Effector CD8-positive, alpha-beta T cell (primary cell): ENCODE measurements around the gene SLC35F3.

Source experiments
- DNase-seq: peaks from one replicate; lab custom pipeline; 2025; lab: John Stamatoyannopoulos, UW

SLC35F3 gene

DNA sequence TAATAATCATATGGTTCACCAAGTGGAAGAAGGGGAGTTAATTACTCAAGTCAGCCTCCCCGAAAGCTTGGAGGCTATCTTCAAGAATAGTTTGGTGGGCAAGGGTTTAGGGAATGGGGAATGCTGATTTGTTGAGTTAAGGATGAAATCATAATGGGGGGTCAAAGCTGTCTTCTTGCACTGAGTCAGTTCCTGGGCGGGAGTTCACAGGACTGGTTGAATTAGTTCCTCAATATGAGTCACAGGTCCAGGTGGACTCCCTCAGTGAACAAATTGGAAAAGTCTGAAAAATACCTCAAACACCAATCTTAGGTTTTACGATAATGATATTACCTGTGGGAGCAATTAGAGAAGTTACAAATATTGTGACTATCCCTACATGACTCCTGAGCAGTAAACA lies 353.6 kb downstream of the SLC35F3 start:
- DNase-seq = no peak

DNA sequence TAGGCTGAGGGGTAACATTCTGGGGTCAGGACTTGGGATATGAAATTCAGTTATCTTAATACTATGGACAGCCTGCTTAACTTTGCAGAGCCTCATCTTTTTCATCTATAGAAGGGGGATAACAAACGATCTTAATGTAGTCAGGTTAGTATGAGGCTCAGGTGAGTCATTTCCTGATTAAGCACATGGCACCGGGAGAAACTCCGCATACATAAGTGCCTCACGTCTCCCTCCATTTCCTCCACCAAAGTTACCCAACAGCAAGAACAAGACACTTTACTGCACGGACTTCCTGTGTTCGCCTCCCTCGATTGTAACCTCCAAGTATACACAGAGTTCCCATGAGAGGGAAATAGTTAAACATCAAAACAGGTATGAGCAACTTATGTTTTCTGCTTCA lies 356.1 kb downstream of the SLC35F3 start:
- no peak for DNase-seq

DNA sequence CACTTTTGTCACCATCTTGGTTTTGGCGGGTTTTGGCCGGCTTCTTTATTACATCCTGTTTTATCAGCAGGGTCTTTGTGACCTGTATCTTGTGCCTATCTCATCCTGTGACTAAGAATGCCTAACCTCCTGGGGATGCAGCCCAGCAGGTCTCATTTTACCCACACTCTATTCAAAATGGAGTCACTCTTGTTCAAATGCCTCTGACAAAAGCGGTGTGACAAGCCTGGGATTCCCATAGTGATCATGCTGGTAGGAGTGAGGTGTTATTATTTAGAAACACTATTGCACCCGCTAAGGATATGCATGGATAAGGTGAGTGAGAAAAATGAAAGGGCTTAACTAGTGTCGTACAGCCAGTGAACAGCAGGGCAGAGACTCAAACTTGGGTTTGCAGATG lies 357.1 kb downstream of the SLC35F3 start:
- no peak for DNase-seq

DNA sequence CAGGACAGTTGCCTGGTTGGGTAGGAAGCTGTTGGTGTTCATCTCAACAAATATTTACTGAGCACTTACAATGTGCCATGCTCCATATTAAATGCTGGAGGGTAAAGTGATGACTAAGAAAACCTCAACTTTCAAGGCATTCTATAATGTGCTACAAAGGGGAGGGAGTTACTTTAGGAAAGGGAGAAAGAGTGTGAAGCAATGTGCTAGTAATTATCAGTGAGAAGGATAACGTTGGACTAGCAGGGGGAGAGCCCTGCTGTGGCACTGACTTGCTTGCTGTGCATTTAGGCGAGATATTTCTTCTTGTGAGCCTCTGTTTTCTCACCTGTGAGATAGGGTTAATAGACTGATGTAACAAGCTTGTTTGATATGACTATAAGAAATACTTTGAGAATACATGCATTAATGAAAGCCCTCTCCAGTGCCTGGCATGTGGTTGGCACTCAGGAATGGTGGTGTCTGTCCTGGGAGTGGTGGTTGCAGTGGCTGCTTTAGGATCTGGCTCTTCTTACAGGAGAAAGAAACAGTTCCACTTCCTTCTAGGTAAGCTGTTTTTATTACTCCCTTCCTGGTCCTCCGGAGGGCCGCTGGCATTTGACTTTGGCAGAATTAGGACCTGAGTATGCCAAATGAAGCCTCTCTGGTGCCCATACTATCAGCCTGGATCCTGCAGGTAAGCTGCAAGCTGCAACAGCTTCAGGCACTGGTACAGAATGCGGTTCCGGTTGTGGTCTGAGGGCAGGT lies 357.7 kb downstream of the SLC35F3 start:
- DNase-seq = no peak

DNA sequence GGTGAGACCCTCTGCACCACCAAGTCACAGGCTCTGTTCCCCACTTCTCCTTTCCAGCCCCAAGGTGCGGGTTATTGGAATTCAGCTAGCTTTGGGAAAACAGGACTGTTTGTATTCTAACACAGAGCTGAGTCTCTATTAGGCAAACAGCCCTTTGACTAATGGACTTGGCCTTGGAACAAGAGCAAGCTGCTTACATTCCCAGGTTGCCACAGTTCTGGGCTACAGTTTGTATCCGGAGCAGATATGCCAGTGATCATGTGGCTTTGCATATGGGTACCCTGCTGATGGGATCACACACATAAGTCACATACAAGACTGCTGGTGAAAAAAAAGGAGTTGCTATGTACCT lies 358.3 kb downstream of the SLC35F3 start:
- DNase-seq = no peak

DNA sequence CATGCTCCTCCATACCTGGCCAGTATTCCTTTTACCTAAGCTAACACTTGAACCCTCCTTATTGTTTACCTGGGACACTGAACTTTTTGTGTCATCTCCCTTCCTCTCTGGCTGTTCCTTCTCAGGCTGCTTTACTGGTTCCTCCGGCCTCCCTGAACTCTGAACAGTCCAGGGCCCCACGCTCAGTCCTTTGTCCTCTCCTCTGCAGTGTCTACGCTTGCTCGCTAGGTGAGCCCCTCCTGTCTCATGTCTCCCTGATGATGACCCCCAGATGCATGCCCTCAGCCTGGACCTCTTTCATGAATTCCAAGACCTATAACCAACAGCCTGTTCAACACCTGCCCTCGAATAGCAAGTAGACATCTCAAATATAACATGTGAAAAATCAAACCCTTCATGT lies 360.4 kb downstream of the SLC35F3 start:
- no peak for DNase-seq

DNA sequence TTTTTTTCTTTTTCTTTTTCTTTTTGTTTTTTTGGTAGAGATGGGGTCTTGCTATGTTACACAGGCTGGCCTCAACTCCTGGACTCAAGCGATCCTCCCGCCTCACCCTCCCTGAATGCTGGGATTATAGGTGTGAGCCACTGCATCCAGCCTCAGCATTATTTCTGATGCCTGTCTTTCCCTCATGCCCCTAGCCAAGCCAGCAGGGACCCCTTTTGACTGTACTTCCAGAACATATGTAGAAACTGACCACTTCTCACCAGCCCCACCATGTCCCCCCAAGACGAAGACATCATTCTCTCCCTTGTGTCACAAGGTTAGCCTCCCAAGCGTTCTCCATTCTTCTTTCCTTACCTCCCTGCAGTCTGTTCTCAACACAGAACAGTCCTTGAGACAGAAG lies 360.8 kb downstream of the SLC35F3 start:
- no peak for DNase-seq

DNA sequence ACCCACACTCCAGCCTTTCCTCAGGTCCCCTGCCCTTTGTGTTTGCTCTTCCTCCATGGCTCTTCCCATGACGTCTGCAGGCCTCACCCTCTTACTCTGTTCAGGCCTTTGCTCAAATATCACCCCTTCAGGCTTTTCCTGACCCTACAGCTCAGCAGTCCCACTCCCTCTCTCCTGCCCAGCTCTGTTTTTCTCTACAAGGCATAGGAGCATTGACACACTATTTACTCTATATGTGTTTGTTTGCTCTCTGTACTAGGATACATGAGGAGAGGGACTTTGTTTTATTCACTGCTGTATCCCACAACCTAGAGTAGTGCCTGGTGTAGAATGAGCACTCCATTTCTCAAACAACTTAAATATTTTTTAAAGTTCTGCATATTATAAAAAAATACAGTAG lies 361.4 kb downstream of the SLC35F3 start:
- DNase-seq = no peak

DNA sequence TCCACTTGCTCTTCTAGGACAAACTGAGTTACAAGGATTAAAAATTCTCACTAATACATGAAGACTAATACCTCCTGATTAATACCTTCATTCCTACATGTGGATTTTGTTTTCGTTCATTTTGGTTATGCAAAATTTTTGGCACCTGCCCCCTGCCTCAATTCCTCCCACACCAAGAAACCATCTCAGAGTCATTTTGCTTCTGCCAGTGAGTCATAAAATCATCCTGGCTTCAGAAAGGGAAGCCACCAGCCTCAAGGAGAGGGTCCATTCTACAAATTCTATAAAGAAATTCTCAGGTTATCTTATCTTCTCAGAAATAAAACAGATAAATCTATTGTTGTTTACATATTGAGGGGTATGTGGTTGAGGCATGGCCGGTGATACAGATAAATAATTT lies 365.6 kb downstream of the SLC35F3 start:
- DNase-seq = no peak

DNA sequence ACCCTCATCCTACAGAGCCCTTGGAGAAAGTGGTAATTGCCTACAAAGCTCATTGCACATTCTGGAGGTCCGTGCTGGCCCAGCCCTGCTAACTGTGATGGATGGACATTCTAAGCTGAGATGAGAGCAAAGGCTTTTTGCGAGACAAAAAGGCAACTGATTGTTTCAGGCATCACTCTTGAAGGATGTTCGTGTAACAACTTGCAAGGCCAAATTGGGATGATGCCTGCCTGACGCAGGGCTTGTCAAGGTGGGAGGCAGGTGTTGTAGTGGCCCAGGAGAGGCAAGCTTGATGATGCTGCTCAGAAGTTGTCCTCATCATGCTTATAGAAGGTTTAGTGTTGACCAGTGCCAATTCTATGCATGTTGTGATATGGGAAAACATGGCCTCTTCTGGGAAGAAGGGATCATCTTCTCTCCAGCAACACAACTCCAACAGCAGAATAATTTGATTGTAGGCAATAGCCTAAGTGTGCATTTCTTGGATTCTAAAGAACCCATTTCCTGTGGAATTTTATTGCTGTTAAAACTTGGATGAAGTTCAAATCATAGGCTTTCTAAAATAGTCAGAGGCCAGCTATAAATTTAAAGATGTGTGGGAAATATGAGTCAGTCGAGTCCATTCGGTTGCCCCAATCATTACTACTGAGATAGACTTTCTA lies 366.2 kb downstream of the SLC35F3 start:
- no peak for DNase-seq

DNA sequence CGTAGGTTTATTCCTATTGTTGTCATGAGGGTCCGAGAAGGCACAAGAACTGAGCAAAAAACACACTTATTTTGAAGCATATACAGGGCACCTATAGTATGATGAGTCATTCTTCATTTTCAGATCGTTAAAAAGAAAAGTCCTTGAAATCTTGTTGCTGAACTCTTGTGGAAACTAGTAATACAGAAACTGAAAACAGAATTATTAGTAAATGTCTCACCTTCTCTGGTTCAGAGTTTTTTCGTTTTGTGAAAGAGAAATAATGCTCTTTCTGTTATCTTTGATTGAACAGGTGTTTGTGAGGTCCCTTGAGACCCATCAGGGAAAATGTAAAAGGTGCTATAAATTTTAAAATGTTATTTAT lies 366.7 kb downstream of the SLC35F3 start:
- no peak for DNase-seq

DNA sequence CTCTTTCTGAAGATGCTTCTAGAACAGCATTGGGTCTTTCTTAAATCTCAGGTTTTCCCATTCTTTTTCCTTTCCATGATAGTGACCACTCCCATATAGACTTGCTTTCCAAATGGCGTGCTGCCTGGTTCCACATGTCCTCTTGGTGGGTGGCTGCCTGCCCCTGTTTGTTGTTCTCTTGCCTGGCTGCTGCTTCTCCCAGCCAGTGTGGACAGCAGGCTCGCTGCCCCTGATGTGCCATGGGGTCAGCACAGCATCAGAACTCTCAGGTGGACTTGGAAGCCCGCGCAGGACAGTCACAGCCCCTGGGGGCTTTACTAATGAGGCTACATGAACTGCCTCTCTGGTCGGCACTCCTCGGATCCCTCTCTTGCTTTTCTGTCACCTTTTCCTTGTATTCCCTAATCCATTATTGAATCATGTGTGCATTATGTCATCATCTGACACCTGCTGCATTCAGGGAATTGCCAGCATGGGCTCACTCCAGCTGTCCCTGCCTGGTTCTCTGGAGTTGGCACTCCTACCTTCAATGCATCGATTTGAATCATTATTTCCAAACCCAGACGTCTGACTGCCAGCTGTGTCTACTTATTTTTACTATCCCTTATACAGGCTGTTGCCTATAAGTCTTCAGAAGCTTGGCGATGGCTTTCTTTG lies 368.3 kb downstream of the SLC35F3 start:
- no peak for DNase-seq

DNA sequence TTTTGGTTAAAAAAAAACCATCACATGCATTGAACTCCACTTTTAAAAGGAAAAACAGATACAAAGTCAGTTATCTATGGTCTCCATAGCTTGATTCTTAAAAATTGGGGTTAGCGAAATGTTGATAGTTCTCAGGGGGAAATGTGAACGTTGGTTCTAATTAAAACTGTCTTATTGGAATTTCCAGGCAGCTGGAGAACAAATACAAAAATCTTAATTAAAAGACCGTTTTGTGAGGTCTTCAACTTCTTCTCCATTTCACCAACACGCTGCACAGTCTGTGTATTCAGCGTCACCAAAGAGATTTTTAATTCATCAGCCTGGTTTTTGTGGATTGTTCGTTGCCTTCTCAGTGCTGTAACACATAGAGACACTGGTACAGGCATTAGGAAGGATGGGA lies 369.5 kb downstream of the SLC35F3 start:
- no peak for DNase-seq

DNA sequence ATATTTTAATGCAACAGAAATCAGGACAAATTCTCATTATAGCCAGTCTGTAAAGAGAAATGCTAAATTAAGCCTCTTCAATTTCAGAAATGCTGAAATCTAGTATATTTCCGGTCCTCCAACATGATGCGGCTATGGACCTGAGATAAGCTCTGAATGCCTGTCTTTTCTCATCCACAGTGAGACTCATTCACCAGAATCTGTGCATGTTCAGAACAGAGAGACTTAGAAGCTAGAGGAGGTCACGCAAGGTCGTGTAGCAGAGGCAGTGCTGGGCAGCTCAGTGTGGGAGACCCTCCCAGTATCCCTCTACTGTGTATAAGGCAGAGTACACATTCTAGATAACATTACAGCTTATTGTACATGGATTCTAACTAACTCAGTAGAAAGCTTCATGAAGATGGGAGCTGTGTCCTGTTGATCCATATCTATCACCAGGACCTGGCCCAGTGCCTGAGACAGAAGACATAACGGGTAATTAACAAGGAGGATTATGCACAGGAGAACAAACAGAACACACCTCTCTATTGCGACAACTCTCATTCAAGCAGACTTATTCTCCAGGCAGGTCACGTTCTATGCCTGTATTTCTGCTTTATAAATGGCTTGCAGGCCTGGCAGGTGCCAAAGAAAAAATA lies 371.8 kb downstream of the SLC35F3 start:
- DNase-seq = no peak

DNA sequence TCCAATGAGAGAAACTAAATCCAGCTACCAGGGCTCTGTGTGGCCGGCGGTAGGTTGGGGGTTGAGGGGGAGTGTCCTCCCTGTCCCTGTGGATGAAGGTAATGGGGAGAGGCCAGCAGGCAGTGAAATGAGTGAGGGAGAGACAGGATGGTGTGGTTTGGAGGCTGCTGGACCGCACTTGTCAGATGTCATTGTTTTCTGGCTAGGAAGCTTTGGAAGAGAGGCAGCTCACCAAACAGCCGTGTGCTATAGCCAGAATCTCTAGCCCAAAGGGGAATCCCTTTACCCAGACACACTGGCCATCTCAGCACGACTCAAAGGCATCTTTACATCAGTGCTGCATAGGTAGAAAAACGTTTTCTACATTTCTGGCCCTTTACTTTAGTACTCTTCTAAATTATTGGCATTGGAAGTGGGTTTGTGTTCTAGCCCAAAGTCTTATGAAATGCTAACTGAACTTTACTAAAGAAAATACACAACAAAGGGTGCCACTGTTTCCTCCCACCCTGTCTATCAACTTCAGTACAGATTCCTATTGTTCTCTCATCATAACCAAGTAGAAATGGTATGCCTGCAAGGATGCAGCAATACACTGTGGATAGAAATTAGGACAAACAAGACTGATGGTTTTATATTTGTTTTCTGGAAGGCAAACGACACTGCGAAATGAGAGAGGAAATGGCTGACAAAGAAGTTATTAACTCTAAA lies 372.8 kb downstream of the SLC35F3 start:
- DNase-seq = no peak

DNA sequence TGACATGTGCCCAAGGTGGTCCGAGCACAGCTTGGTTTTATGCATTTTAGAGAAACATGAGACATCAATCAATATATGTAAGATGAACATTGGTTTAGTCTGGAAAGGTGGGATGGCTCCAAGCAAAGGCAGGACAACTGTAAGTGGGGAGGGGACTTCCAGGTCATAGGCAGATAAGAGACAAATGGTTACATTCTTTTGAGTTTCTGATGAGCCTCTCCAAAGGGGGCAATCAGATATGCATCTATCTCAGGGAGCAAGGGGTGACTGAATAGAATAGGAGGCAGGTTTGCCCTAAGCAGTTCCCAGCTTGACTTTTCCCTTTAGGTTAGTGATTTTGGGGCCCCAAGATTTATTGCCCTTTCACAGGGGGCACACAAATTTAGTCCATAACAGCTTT lies 374.5 kb downstream of the SLC35F3 start:
- DNase-seq = no peak

DNA sequence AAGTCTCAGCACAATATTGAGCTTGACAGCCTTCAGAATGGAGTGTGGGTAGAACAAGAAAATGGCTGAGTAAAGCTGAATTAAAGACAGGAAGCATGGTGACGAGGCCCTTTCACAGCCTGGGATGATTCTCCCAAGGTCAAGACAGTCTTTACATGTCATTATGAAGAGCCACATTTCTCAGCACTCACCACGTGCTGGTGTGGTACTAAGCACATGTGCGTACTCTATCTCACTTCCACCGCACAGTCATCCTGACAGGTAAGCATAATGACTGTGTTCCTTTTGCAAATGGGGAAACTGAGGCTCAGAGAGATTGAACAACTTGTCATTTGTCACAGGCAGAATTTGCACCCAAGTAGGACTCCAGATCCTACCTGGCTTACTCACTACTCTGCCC lies 376.0 kb downstream of the SLC35F3 start:
- DNase-seq = no peak

DNA sequence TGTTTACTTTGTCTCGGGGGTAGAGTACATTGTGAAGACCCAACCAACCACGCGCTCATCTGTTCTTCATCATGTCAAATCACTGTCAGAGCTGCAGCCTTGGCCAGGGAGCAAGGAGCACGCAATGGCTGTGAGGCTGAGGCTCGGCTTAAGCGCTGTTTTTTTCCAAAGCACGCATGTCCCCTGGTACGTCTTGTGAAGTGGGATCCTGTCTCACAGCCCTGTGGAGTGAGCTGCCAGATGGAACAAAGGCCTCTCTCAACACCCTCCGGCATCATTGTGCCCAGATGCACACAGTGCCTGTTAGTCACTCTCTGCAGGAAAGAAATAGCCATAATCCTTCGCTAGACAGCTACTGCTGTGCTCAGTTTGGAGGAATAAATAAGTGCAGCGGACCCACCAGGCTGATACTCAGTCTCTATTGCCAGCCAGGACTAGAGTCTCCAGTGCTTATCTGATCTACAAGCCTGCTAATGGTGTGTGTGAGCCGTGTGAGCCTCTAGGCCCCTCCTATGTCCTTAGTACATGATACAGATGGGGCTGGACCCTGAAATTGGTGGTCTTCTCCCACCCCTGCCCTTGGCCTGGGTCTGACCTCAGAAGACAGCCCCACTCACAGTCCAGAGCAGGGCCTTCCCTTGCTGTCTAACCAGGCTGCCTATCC lies 377.5 kb downstream of the SLC35F3 start:
- DNase-seq = no peak

DNA sequence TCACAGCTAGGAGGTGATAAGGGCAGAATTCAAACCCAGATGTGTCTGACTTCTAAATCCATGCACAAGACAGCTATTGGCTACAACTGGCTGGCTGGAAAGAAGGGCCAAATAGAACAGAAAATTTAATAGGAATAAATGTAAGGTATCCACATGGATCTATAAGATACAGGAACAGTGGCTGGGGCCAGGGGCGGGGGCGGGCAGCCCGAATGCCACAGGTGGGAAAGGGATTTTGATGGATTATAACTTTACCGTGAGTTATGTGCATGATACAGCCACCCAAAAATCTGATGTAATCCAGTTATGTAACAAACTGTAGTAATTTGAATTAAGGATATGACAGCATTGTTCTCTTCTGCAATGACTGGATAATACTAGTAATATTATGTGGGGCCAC lies 381.7 kb downstream of the SLC35F3 start:
- no peak for DNase-seq

DNA sequence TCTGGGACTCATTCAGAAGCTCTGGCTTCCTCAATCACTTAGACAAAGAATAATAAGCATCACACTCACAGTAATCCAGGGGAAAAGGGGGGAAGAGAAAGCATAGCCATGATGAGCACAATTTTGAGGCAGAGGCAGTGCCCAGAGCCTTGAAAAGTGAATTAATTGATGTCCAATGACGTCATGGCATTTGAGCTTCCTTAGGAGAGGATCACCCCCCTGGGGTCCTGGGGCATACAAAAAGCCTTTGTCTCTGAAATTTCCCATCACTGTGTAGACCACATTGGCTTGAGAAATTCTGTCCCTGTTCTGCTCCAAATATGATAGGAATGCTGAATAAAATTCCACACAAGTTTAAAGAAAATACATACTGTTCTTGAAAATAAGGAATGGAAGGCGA lies 384.5 kb downstream of the SLC35F3 start:
- DNase-seq = no peak

DNA sequence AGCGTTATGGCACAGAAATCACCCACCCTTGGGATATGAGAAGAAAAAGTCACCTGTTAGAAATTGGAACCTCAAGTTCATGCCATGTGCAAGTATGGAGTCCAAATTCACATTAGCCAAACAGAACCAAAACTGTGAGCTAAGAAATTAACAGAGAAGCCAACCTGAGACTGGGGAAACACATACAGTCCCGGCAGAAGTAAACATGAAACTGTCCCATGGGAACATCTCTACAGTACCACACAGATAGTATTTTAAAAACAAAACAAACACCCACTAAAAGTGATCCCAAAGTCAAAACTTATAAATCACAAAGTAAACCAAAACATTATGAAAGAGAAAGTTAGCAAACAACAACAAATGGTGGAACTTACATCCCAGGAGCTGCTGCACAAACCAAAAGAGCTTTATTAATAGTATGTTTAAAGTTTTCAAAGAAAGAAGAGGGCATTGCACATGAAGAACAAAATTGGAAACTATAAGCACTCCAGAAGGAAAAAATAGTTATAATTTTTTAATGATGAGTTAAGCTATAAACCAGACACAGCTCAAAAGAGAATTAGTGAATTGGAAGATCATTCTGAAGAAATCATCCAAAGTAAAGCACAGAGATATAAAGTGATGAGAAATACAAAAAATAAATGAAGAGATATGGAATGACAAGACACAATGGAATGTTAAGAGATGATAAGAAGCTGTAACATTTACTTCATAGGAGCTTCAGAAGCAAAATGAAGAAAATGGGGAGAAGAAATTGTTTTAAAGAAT lies 385.2 kb downstream of the SLC35F3 start:
- no peak for DNase-seq
